Cortex of kidney (tissue), 1 donor: ENCODE results near the gene C4orf50.
"Not testable (repeated sequence)": the region's sequence is repeated elsewhere in the genome, so short reads cannot be mapped to it uniquely, and the experiment has no call there.

Experiments used
- DNase-seq: peaks from one replicate; lab custom pipeline; 2025; lab: John Stamatoyannopoulos, UW

The C4orf50 gene

DNA sequence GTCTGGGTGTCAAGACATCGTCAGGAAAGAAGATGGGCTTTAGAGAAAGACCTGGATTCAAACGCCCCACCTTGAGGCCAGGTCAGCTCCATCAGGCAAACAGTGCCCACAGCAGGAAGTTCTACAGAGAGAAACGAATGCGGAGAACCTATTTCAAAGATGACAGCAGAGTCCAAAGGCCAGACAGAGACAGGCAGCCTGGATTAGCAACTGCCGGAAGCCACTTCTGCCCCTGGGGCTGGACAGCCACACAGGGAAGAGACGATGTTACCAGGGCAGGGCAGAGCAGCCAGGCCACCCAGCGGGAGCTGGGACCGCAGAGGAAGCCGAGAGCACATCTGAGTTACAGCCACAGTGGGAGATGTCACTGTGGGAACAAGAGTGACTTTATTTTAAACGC, 1.2 kb downstream of the C4orf50 start:
- no peak for DNase-seq

- DNase-seq = no peak
These were observed 4.7 kb downstream of the C4orf50 start for GRCh38 chr4:6013564-6013963.

DNA sequence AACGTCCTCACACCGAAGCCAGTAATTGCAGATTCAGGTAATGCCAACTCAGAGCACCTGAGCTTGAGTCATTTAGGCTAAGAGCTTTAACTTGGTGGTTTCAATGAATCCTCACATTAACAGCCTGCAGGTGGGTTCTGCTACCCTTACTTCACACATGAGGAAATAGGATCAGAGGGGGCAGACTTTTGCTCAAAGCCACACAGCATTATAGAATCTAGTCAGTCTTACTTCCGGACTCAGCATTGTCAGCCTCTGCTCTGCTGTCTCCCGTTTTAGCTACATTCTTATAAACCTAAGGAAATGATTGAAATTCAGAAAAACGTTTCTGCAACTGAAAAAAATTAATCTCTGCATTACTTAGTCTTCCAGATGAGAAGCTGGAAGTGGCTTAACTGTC, 6.0 kb downstream of the C4orf50 start:
- no peak for DNase-seq

DNA sequence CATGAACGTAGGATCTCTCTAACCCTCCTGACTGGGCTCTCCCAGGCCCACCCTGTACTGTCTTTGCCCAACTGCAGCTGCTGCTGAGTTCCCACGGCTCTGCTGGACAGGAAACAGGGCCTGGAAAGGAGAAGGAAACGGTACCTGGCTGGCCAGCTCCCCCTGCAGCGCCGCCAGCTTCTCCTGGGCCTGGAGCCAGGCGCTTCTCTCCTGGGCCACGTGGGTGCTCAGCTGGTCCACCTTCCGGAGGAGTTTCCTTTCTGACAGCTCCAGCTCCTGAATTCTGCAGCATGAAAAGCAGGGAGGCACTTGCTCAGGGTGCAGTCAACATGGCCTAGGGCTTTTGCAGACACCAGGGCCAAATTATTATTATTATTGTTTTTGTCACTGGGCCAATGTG, 6.5 kb downstream of the C4orf50 start:
- no peak for DNase-seq

GRCh38 chr4:6011271-6011671, 7.0 kb downstream of the C4orf50 start:
- no peak for DNase-seq

- DNase-seq = no peak
These were observed 7.4 kb downstream of the C4orf50 start for GRCh38 chr4:6010789-6011188.

DNA sequence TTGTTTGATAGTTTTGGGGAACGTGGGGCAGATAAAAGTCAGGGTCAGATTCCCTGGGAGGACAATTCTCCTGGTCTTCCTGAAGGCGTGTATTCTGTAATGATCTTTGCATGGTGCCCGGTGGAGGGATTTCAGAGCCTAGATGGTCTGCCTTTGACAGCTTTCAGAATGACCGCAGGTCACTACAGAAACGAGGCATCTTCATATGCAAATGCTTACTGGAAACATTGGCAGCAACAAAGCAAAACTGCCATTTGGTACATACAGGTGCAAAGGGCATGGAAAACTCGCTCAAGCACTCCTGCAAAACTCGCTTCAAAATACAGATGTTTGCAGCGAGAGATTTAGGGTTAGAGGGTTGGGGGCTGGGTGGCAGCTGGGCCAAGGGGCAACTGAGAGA, 8.8 kb downstream of the C4orf50 start:
- DNase-seq = no peak

GRCh38 chr4:6008766-6009385, 9.4 kb downstream of the C4orf50 start:
- DNase-seq = no peak

DNA sequence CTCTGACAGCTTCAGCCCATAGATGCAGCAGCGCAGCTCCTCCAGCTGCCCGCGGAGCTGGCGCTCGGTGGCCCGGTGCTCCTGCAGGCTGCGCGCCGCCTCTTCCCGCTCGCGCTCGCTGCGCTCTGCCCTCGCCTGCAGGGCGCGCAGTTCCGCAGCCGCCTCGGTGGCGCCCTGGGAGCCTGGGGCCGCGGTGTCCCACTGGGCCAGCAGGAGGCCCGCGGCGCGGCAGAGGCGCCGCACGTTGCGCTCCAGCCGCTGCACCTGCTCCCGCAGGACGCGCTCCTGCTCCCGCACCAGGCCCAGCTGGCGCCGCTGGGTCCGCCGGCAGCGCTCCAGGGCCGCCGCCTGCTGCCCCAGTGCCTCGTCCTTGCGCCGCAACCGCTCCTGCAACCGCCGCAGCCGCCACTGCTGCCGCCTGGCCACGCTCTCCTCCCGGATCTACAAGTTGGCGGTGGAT, 10.1 kb downstream of the C4orf50 start:
- DNase-seq = no peak

DNA sequence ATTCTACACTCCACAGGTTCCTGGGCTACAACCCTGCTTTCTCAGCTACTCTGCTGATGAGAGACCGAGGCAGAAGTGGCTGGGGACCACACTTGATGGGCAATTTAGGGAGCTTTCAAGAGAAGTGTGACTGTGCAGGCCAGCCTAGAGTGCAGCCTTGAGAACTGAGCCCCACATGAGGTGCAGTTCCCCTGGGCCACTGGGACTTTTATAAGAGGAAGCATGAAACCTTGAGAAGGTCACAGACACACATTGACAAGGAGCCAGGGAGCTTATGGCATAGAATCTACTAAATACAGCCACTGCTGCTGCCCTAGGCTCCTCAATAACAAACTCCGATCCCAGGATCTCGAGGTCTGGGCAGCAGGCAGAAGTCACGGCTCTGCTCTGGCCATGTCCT, 13.1 kb downstream of the C4orf50 start:
- no peak for DNase-seq

- not testable (repeated sequence) for DNase-seq
These were observed 14.7 kb downstream of the C4orf50 start for GRCh38 chr4:6003485-6003884.

DNA sequence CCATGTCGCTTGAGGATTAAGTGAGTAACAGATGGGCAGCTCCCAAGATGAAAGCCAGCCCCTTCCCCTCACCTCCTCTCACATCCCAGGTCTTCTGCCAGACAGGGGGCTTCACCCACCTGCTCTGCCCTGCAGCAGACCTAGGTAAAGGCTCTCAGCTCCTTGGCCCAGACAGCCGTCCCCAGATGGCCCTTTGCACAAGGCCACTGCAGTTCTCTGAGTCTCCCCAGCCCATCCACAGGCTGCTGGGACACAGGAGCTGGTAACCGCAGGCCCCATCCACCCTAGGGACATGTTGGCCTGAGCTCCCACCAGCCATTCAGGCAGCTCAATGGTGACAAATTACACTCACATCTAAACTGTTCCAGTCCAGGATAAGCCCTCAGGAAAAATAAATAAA, 15.3 kb downstream of the C4orf50 start:
- DNase-seq = no peak

- no peak for DNase-seq
These were observed 15.8 kb downstream of the C4orf50 start for GRCh38 chr4:6002492-6002833.

GRCh38 chr4:6001680-6002491, 16.3 kb downstream of the C4orf50 start:
- DNase-seq = no peak

DNA sequence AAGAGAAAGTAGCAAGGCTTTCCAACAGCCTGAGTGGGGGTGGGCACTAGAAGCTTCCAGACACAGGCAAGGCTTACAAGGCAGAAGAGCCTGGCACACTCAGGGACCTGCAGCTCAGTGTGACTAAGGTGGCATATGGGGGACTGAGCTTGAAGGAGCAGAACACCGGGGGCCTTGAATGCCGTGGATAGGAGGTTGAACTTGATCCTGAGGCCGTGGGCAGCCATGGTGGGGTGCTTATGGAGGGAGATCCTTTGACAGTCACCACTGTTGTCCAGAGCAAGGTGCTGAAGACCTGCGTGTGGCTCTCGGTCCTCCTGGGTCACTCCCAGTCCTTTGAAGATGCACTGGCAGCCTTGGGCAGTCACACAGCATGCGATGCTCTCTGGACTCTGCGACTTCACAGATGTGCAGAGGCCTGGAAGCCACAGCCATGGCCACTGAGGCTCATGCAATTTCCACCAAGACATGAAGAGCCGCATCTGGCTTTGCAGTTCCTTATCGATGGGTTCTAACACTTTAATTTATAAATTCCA, 18.3 kb downstream of the C4orf50 start:
- DNase-seq = no peak

- no peak for DNase-seq
These were observed 18.9 kb downstream of the C4orf50 start for GRCh38 chr4:5999356-5999755.

- DNase-seq = no peak
These were observed 19.8 kb downstream of the C4orf50 start for GRCh38 chr4:5998333-5998936.

GRCh38 chr4:5996641-5997040, 21.6 kb downstream of the C4orf50 start:
- no peak for DNase-seq

- DNase-seq = no peak
These were observed 22.2 kb downstream of the C4orf50 start for GRCh38 chr4:5995901-5996623.

- DNase-seq = no peak
These were observed 24.1 kb downstream of the C4orf50 start for GRCh38 chr4:5993876-5994811.

- not testable (repeated sequence) for DNase-seq
These were observed 24.9 kb downstream of the C4orf50 start for GRCh38 chr4:5993346-5993745.
